GM12878 (cell line): ENCODE measurements around the gene TMEM132C.

Experiments
- DPF2 ChIP-seq: fragments of 450-650 bp; IDR thresholded peaks from 2 replicates; pipeline ENCODE4 v1.6.1; 2017; ENCODE audit warnings: mild to moderate bottlenecking
- EZH2 ChIP-seq: IDR thresholded peaks from 2 replicates; pipeline ENCODE4 v1.6.1; 2012; ENCODE audit warnings: low read depth, mild to moderate bottlenecking, control low read depth, inconsistent platforms, low read length, borderline replicate concordance; ENCODE audit not compliant: control insufficient read depth
- HDAC2 ChIP-seq: fragments of 200-600 bp; sonication (generic); IDR thresholded peaks from 2 replicates; pipeline ENCODE4 v1.6.1; 2017
- MYC ChIP-seq: IDR thresholded peaks from 2 replicates; pipeline ENCODE4 v1.6.1; 2011; ENCODE audit warnings: mild to moderate bottlenecking, low read length, moderate library complexity, inconsistent platforms; ENCODE audit not compliant: insufficient read depth, insufficient replicate concordance, insufficient read length, severe bottlenecking
- SPI1 ChIP-seq: IDR thresholded peaks from 2 replicates; pipeline ENCODE4 v1.6.1; 2011; ENCODE audit warnings: low read depth, mild to moderate bottlenecking, low read length, moderate library complexity, borderline replicate concordance; ENCODE audit not compliant: insufficient read depth
- TAF1 ChIP-seq: IDR thresholded peaks from 2 replicates; pipeline ENCODE4 v1.6.1; 2011; ENCODE audit warnings: mild to moderate bottlenecking, low read depth, low read length, borderline replicate concordance
- TCF7 ChIP-seq: IDR thresholded peaks from 2 replicates; pipeline ENCODE4 v1.6.1; 2014; ENCODE audit warnings: antibody characterized with exemption, borderline replicate concordance
- TF ChIP-seq, protein P1 (sequence below): IDR thresholded peaks from 2 replicates; pipeline ENCODE4 v1.6.1; 2012; ENCODE audit warnings: mild to moderate bottlenecking, low read depth, low read length
- TF ChIP-seq, protein P2 (sequence below): IDR thresholded peaks from 2 replicates; pipeline ENCODE4 v1.6.1; 2012; ENCODE audit warnings: low read depth, low read length, improper control_type of control experiment
- TF ChIP-seq, protein P3 (sequence below), 3 experiments: IDR thresholded peaks in 2 of 3; conservative IDR thresholded peaks in 1 of 3; 2 replicates each; pipeline ENCODE4 v1.5.1; 2011; ENCODE audit warnings: low read depth in 3 of 3, low read length in 3 of 3, mild to moderate bottlenecking in 3 of 3, control low read depth in 2 of 3, moderate library complexity in 2 of 3, inconsistent platforms in 1 of 3, mixed read lengths in 1 of 3; ENCODE audit not compliant: control insufficient read depth in 2 of 3, insufficient read depth in 1 of 3; ENCODE audit errors: extremely low read depth in 1 of 3

DNA sequence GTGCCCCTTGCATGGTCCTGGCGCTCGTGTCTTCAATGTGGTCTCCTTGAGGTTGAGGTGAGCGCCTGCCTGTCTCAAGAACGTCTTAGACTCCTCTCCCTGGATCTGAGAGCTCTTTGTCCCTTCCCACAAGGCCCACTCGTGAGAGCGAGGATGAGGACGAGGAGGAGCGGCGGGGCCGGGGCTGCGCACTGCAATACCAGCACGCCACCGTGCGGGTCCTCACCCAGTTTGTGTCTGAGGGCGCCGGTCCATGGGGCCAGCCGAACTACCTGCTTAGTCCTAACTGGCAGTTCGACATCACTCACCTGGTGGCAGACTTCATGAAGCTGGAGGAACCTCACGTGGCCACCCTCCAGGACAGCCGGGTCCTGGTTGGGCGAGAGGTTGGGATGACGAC lies 428.7 kb downstream of the TMEM132C start:
- TF ChIP-seq SPI1: no peak
- TF ChIP-seq TAF1: no peak
- TF ChIP-seq MYC: no peak
- TF ChIP-seq TCF7: no peak
- TF ChIP-seq, protein P1, sequence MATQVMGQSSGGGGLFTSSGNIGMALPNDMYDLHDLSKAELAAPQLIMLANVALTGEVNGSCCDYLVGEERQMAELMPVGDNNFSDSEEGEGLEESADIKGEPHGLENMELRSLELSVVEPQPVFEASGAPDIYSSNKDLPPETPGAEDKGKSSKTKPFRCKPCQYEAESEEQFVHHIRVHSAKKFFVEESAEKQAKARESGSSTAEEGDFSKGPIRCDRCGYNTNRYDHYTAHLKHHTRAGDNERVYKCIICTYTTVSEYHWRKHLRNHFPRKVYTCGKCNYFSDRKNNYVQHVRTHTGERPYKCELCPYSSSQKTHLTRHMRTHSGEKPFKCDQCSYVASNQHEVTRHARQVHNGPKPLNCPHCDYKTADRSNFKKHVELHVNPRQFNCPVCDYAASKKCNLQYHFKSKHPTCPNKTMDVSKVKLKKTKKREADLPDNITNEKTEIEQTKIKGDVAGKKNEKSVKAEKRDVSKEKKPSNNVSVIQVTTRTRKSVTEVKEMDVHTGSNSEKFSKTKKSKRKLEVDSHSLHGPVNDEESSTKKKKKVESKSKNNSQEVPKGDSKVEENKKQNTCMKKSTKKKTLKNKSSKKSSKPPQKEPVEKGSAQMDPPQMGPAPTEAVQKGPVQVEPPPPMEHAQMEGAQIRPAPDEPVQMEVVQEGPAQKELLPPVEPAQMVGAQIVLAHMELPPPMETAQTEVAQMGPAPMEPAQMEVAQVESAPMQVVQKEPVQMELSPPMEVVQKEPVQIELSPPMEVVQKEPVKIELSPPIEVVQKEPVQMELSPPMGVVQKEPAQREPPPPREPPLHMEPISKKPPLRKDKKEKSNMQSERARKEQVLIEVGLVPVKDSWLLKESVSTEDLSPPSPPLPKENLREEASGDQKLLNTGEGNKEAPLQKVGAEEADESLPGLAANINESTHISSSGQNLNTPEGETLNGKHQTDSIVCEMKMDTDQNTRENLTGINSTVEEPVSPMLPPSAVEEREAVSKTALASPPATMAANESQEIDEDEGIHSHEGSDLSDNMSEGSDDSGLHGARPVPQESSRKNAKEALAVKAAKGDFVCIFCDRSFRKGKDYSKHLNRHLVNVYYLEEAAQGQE: no peak
- no peak for TF ChIP-seq DPF2
- TF ChIP-seq EZH2: no peak
- no peak for TF ChIP-seq HDAC2
- TF ChIP-seq, protein P2, sequence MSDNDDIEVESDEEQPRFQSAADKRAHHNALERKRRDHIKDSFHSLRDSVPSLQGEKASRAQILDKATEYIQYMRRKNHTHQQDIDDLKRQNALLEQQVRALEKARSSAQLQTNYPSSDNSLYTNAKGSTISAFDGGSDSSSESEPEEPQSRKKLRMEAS: no peak
- TF ChIP-seq, protein P3, sequence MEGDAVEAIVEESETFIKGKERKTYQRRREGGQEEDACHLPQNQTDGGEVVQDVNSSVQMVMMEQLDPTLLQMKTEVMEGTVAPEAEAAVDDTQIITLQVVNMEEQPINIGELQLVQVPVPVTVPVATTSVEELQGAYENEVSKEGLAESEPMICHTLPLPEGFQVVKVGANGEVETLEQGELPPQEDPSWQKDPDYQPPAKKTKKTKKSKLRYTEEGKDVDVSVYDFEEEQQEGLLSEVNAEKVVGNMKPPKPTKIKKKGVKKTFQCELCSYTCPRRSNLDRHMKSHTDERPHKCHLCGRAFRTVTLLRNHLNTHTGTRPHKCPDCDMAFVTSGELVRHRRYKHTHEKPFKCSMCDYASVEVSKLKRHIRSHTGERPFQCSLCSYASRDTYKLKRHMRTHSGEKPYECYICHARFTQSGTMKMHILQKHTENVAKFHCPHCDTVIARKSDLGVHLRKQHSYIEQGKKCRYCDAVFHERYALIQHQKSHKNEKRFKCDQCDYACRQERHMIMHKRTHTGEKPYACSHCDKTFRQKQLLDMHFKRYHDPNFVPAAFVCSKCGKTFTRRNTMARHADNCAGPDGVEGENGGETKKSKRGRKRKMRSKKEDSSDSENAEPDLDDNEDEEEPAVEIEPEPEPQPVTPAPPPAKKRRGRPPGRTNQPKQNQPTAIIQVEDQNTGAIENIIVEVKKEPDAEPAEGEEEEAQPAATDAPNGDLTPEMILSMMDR (IDR thresholded peaks at IDR 0.05 in 2 of 3, conservative IDR thresholded peaks at IDR 0.05 in 1 of 3; ENCODE audit: control insufficient read depth in 2 of 3, extremely low read depth in 1 of 3, insufficient read depth in 1 of 3, low read depth in 3 of 3, low read length in 3 of 3): no peak
